OCI-LY7 (cell line): ENCODE data around the gene WDR47. TPM values are rescaled to one million over a fixed set of nuclear protein-coding genes. Genes with fewer than 3 reads are reported as not detected.
"Not testable (repeated sequence)": the region's sequence is repeated elsewhere in the genome, so short reads cannot be mapped to it uniquely, and the experiment has no call there.

ENCODE experiments used
- BruUV-seq: library from RNA; stranded (reverse); fragments of 400-500 nt; replicated peaks from 2 replicates; lab custom pipeline; 2021; lab: Mats Ljungman, UMichigan
- CTCF ChIA-PET: fragments of 300-600 bp; sonication (Branson Sonifier 250); formaldehyde crosslinking; loops from one replicate; lab custom pipeline; 2022; ENCODE audit warnings: antibody characterized with exemption; ENCODE audit not compliant: unreplicated experiment; lab: Charles Lee
- POLR2A ChIA-PET: fragments of 300-600 bp; sonication (Branson Sonifier 250); formaldehyde crosslinking; loops from one replicate; lab custom pipeline; 2022; ENCODE audit warnings: antibody characterized with exemption; lab: Charles Lee
- DNase-seq: peaks from one replicate; pipeline ENCODE4 v3.0.0-alpha.2; 2015; ENCODE audit warnings: low spot score
- H2AFZ ChIP-seq: fragments of 200-600 bp; sonication (generic), shearing (Covaris generic); 2 replicates; pipeline ENCODE4 v1.6.1; 2014; ENCODE audit warnings: mild to moderate bottlenecking, antibody characterized with exemption, low read length, moderate library complexity
- H3K27ac ChIP-seq: fragments of 200-600 bp; sonication (generic); 2 replicates; pipeline ENCODE4 v1.5.1; 2014; ENCODE audit warnings: mixed run types, low read depth, mild to moderate bottlenecking, moderate library complexity, low read length, inconsistent platforms; ENCODE audit not compliant: poor library complexity, severe bottlenecking
- H3K36me3 ChIP-seq: fragments of 200-600 bp; sonication (generic); 2 replicates; pipeline ENCODE4 v1.6.1; 2014; ENCODE audit warnings: mild to moderate bottlenecking, antibody characterized with exemption, low read length, moderate library complexity, mixed read lengths; ENCODE audit not compliant: insufficient read depth
- H3K4me1 ChIP-seq: fragments of 200-600 bp; sonication (generic); 2 replicates; pipeline ENCODE4 v1.5.1; 2014; ENCODE audit warnings: mild to moderate bottlenecking, low read length; ENCODE audit not compliant: insufficient read depth, poor library complexity, severe bottlenecking
- H3K4me2 ChIP-seq: fragments of 200-600 bp; sonication (generic); 2 replicates; pipeline ENCODE4 v1.6.1; 2014; ENCODE audit warnings: mild to moderate bottlenecking, low read length
- H3K4me3 ChIP-seq: fragments of 200-600 bp; sonication (generic); 2 replicates; pipeline ENCODE4 v1.5.1; 2014; ENCODE audit warnings: mild to moderate bottlenecking, low read depth, low read length; ENCODE audit not compliant: poor library complexity, severe bottlenecking
- H3K79me2 ChIP-seq: fragments of 200-600 bp; sonication (generic); 2 replicates; pipeline ENCODE4 v1.6.1; 2016; ENCODE audit warnings: low read depth, mild to moderate bottlenecking, low read length, moderate library complexity, mixed read lengths; ENCODE audit not compliant: insufficient read depth
- H3K9me2 ChIP-seq: fragments of 200-600 bp; sonication (generic); 2 replicates; pipeline ENCODE4 v1.6.1; 2016; ENCODE audit warnings: mild to moderate bottlenecking, low read length, mixed read lengths; ENCODE audit not compliant: insufficient read depth
- H3K9me3 ChIP-seq: fragments of 200-600 bp; sonication (generic); 2 replicates; pipeline ENCODE4 v1.6.1; 2014; ENCODE audit warnings: mild to moderate bottlenecking, mixed run types, low read length, mixed read lengths
- H4K20me1 ChIP-seq: fragments of 200-600 bp; sonication (generic); 2 replicates; pipeline ENCODE4 v1.6.1; 2014; ENCODE audit warnings: mild to moderate bottlenecking, antibody characterized with exemption, low read length, moderate library complexity, mixed read lengths; ENCODE audit not compliant: insufficient read depth
- CTCF ChIP-seq: fragments of 200-600 bp; sonication (generic); conservative IDR thresholded peaks from 2 replicates; pipeline ENCODE4 v1.5.1; 2014; ENCODE audit warnings: mild to moderate bottlenecking, antibody characterized with exemption, low read length, moderate library complexity, mixed read lengths
- EZH2phosphoT487 ChIP-seq: fragments of 200-600 bp; sonication (generic); IDR thresholded peaks from 2 replicates; pipeline ENCODE4 v1.6.1; 2018; ENCODE audit warnings: low read depth, borderline replicate concordance, mild to moderate bottlenecking, mixed run types, antibody characterized with exemption, low read length, moderate library complexity, mixed read lengths
- intact Hi-C: fragments of 100-400 bp; cut with micrococcal nuclease; formaldehyde crosslinking; loops from one replicate; pipeline ENCODE4 v1.10.0; 2022; ENCODE audit not compliant: unreplicated experiment
- total RNA-seq, 2 experiments: library from RNA; depleted of rRNA in 1 of 2; stranded (reverse); fragments of >200 nt in 1 of 2; shearing (Covaris generic) in 1 of 2; gene quantifications; 2 replicates each; pipeline ENCODE4 v1.2.3, GENCODE V29; 2014 to 2022

WDR47 gene
- total RNA-seq, 2 experiments from 2014 or later = 11.0 to 12.0 TPM

GRCh38 chr1:109060707-109061106 lies 18.8 kb upstream of the WDR47 start:
- no peak for TF ChIP-seq EZH2phosphoT487
- TF ChIP-seq CTCF = no peak
- ChIA-PET POLR2A (interaction anchor here (0.5 to 1.2 kb wide), 5 partner anchors 12 to 107 kb away, joined by 3 to 5 read pairs (median 4); no protein-coding TSS in a partner anchor), CTCF (no interaction called here)
- H3K4me3 ChIP-seq = no peak overlapping the region
- peaks cover 29% of the 10 kb centered on the region for H3K36me3 ChIP-seq
- no TSS peak for BruUV-seq
- H3K9me3 ChIP-seq = no peaks in the 10 kb centered on the region
- no peak overlapping the region for H3K27ac ChIP-seq
- H3K79me2 ChIP-seq = no peaks in the 10 kb centered on the region
- intact Hi-C loops = no loop called here
- no peak for DNase-seq
- no peaks in the 10 kb centered on the region for H4K20me1 ChIP-seq
- no peaks in the 10 kb centered on the region for H3K9me2 ChIP-seq
- no peaks in the 10 kb centered on the region for H3K4me1 ChIP-seq
- no peak overlapping the region for H2AFZ ChIP-seq
- no peak overlapping the region for H3K4me2 ChIP-seq

- Histone ChIP-seq H4K20me1 (no peaks in the 10 kb centered on the region), H3K4me3 (no peak overlapping the region), H3K79me2 (no peaks in the 10 kb centered on the region), H3K4me1 (no peaks in the 10 kb centered on the region), H3K9me2 (no peaks in the 10 kb centered on the region), H3K36me3 (peaks cover 16% of the 10 kb centered on the region), H3K9me3 (no peaks in the 10 kb centered on the region), H3K4me2 (no peak overlapping the region), H3K27ac (no peak overlapping the region), H2AFZ (no peak overlapping the region)
- TF ChIP-seq EZH2phosphoT487 = no peak
- TF ChIP-seq CTCF = no peak
- CTCF ChIA-PET = no interaction called here
- no TSS peak for BruUV-seq
- DNase-seq = no peak
- POLR2A ChIA-PET = no interaction called here
- intact Hi-C loops = loop anchor here (2.0 kb wide), 1 partner anchor 16 kb away; the partner anchor contains the start of gene WDR47
Observed at GRCh38 chr1:109059026-109059425, 17.1 kb upstream of the WDR47 start.

- H3K27ac ChIP-seq = no peak overlapping the region
- no peak overlapping the region for H2AFZ ChIP-seq
- H3K4me2 ChIP-seq = no peak overlapping the region
- DNase-seq = no peak
- H3K9me2 ChIP-seq = no peaks in the 10 kb centered on the region
- no peaks in the 10 kb centered on the region for H4K20me1 ChIP-seq
- intact Hi-C loops = no loop called here
- H3K4me1 ChIP-seq = no peaks in the 10 kb centered on the region
- no peak for TF ChIP-seq EZH2phosphoT487
- TF ChIP-seq CTCF = no peak
- CTCF ChIA-PET = no interaction called here
- POLR2A ChIA-PET = no interaction called here
- BruUV-seq = no TSS peak
- H3K9me3 ChIP-seq = no peaks in the 10 kb centered on the region
- no peaks in the 10 kb centered on the region for H3K79me2 ChIP-seq
- H3K4me3 ChIP-seq = no peak overlapping the region
- no peaks in the 10 kb centered on the region for H3K36me3 ChIP-seq
Observed at GRCh38 chr1:109056064-109056463, 14.2 kb upstream of the WDR47 start.

GRCh38 chr1:109052145-109052544 lies 10.2 kb upstream of the WDR47 start:
- H3K36me3 ChIP-seq, CTCF ChIA-PET, BruUV-seq, H3K4me2 ChIP-seq, H3K4me1 ChIP-seq, H3K9me3 ChIP-seq, intact Hi-C loops, H3K27ac ChIP-seq, H2AFZ ChIP-seq, H3K9me2 ChIP-seq, DNase-seq, H4K20me1 ChIP-seq, H3K79me2 ChIP-seq, H3K4me3 ChIP-seq: not testable (repeated sequence)
- POLR2A ChIA-PET = interaction anchor here (0.6 kb wide), 1 partner anchor 131 kb away, joined by 14 read pairs; no protein-coding TSS in a partner anchor
